ENCODE data around the gene TAF1. TPM values are rescaled to one million over a fixed set of nuclear protein-coding genes. Genes with fewer than 3 reads are reported as not detected.
"Not testable (repeated sequence)": the region's sequence is repeated elsewhere in the genome, so short reads cannot be mapped to it uniquely, and the experiment has no call there.

Gene TAF1
- total and polyA plus RNA-seq, 2 experiments from 2014 or later = 6.7 to 26.9 TPM

- H3K36me3 Mint-ChIP-seq (ENCODE audit: low read depth) = peaks cover 43% of the 10 kb centered on the region
- H3K9me3 Mint-ChIP-seq; H3K9me2 ChIP-seq (ENCODE audit: insufficient read depth); DNase-seq (ENCODE audit: low spot score); H3K27ac ChIP-seq (ENCODE audit: low read depth); H3K79me2 ChIP-seq (replicated peaks; ENCODE audit: insufficient read depth); H2AFZ ChIP-seq; H3K4me2 ChIP-seq; H3K4me1 ChIP-seq (ENCODE audit: insufficient read depth); H3K4me3 ChIP-seq; H3K27ac Mint-ChIP-seq; H3F3A ChIP-seq (replicated peaks; ENCODE audit: low read depth); ATAC-seq; H3K27me3 ChIP-seq (ENCODE audit: insufficient read depth); H4K20me1 ChIP-seq (replicated peaks; ENCODE audit: insufficient read depth); H3K36me3 ChIP-seq (ENCODE audit: insufficient read depth); H3K4me3 Mint-ChIP-seq; H3K4me1 Mint-ChIP-seq; H3K27me3 Mint-ChIP-seq (ENCODE audit: insufficient read depth, low read depth, poor library complexity): not testable (repeated sequence)
These were observed 85.4 kb downstream of the TAF1 start for GRCh38 chrX:71451518-71451917.

GRCh38 chrX:71453056-71453455 is 86.9 kb downstream of the TAF1 start:
- DNase-seq (ENCODE audit: low spot score) = no peak
- H3K27me3 ChIP-seq (ENCODE audit: insufficient read depth) = no peaks in the 10 kb centered on the region
- no peak overlapping the region for H3K4me2 ChIP-seq
- H3K4me1 ChIP-seq (ENCODE audit: insufficient read depth) = no peaks in the 10 kb centered on the region
- H3K9me2 ChIP-seq (ENCODE audit: insufficient read depth) = no peaks in the 10 kb centered on the region
- no peak overlapping the region for H3K27ac ChIP-seq (ENCODE audit: low read depth)
- H4K20me1 ChIP-seq (replicated peaks; ENCODE audit: insufficient read depth) = no peaks in the 10 kb centered on the region
- H2AFZ ChIP-seq = no peak overlapping the region
- Mint-ChIP-seq H3K4me3 (no peak overlapping the region), H3K36me3 (ENCODE audit: low read depth) (peaks cover 57% of the 10 kb centered on the region), H3K4me1 (peaks cover 1% of the 10 kb centered on the region; the same call in 2 of the 3 replicates), H3K27ac (no peak overlapping the region), H3K9me3 (no peaks in the 10 kb centered on the region), H3K27me3 (ENCODE audit: insufficient read depth, low read depth, poor library complexity) (peaks cover 2% of the 10 kb centered on the region)
- no peak for TF ChIP-seq STAT1 (IDR thresholded peaks at IDR 0.05; ENCODE audit: unreplicated experiment)
- no peak for TF ChIP-seq ETS1 (IDR thresholded peaks at IDR 0.05)
- TF ChIP-seq ZNF114 (CRISPR knock-in tag; IDR thresholded peaks at IDR 0.05) = no peak
- no peak for TF ChIP-seq NANOG (IDR thresholded peaks at IDR 0.05; ENCODE audit: borderline replicate concordance)
- no peak for TF ChIP-seq REST (IDR thresholded peaks at IDR 0.05; ENCODE audit: unreplicated experiment)
- no peak for TF ChIP-seq EZH2 (IDR thresholded peaks at IDR 0.05; ENCODE audit: low read depth, unreplicated experiment)
- no peak for TF ChIP-seq ZNF462 (CRISPR knock-in tag; IDR thresholded peaks at IDR 0.05)
- no peak for TF ChIP-seq POLR2AphosphoS5 (IDR thresholded peaks at IDR 0.05; ENCODE audit: low read depth)
- no peak for ATAC-seq
- H3K4me3 ChIP-seq = no peak overlapping the region
- H3K79me2 ChIP-seq (replicated peaks; ENCODE audit: insufficient read depth) = no peaks in the 10 kb centered on the region
- H3F3A ChIP-seq (replicated peaks; ENCODE audit: low read depth) = no peaks in the 10 kb centered on the region
- peaks cover 4% of the 10 kb centered on the region; the same call in 1 of the 2 replicates for H3K36me3 ChIP-seq (ENCODE audit: insufficient read depth)
